Measurements from ENCODE around the gene TENM3.
"Not testable (repeated sequence)": the region's sequence is repeated elsewhere in the genome, so short reads cannot be mapped to it uniquely, and the experiment has no call there.

- TF ChIP-seq CTCF (IDR thresholded peaks at IDR 0.05); ZFX (IDR thresholded peaks at IDR 0.05; ENCODE audit: borderline replicate concordance): not testable (repeated sequence)
These were observed 6.2 kb upstream of the TENM3 start for GRCh38 chr4:182237010-182237409.
